GM23248 (cell line): Measurements from ENCODE around the gene EFNB1.

Source experiments
- EZH2 ChIP-seq: fragments of 200-600 bp; sonication (generic); IDR thresholded peaks from 2 replicates; pipeline ENCODE4 v1.6.1; 2018; ENCODE audit warnings: antibody characterized with exemption, mild to moderate bottlenecking; ENCODE audit not compliant: insufficient read depth, poor library complexity, severe bottlenecking
- EZH2phosphoT487 ChIP-seq: fragments of 200-600 bp; sonication (generic); IDR thresholded peaks from 2 replicates; pipeline ENCODE4 v1.6.1; 2018; ENCODE audit warnings: antibody characterized with exemption, moderate library complexity, mild to moderate bottlenecking, low read depth; ENCODE audit not compliant: insufficient read depth

- TF ChIP-seq EZH2phosphoT487 (no peak), EZH2 (no peak)
Observed at GRCh38 chrX:68829582-68830418, 979 bp downstream of the EFNB1 start.
